Thoracic aorta (tissue), 2 donors: Measurements from ENCODE around the gene KRT81. TPM values are rescaled to one million over a fixed set of nuclear protein-coding genes. Genes with fewer than 3 reads are reported as not detected.

Experiments used
- ATAC-seq: fragments of 150-250 bp; one replicate; pipeline ENCODE4 v1.8.0; 2017; ENCODE audit warnings: low read depth; ENCODE audit not compliant: insufficient number of reproducible peaks, low FRiP score
- DNase-seq: peaks from one replicate; pipeline ENCODE4 v3.0.0-alpha.2; 2020; ENCODE audit warnings: low spot score
- H3K27ac ChIP-seq, 2 donors: fragments of 200-600 bp; sonication (generic); 1 replicate in 1 of 2; 2 replicates in 1 of 2; pipeline ENCODE4 v1.5.1; 2016; ENCODE audit warnings: mild to moderate bottlenecking in 2 of 2, moderate library complexity in 2 of 2
- H3K27me3 ChIP-seq: fragments of 200-600 bp; sonication (generic); replicated peaks from 2 replicates; pipeline ENCODE4 v1.6.0; 2016; ENCODE audit warnings: mild to moderate bottlenecking; ENCODE audit not compliant: insufficient read depth
- H3K36me3 ChIP-seq: fragments of 200-600 bp; sonication (generic); one replicate; pipeline ENCODE4 v1.5.1; 2016
- H3K4me1 ChIP-seq, 2 donors: fragments of 200-600 bp; sonication (generic); 1 replicate in 1 of 2; 2 replicates in 1 of 2; pipeline versions ENCODE4 v1.5.1 to v1.6.0; 2016; ENCODE audit warnings: low read depth in 2 of 2, mild to moderate bottlenecking in 1 of 2; ENCODE audit not compliant: control insufficient read depth in 1 of 2
- H3K4me3 ChIP-seq: fragments of 200-600 bp; sonication (generic); 2 replicates; pipeline ENCODE4 v1.5.1; 2016; ENCODE audit warnings: mild to moderate bottlenecking
- H3K9me3 ChIP-seq: fragments of 200-600 bp; sonication (generic); 2 replicates; pipeline ENCODE4 v1.5.1; 2016
- total RNA-seq, 2 donors: library from RNA; depleted of rRNA; stranded (reverse); fragments of >200 nt; gene quantifications; one replicate each; pipeline versions ENCODE4 v1.1.0 to v1.2.3, GENCODE V29; 2016
- TF ChIP-seq, protein P1 (sequence below): fragments of 200-600 bp; sonication (generic); IDR thresholded peaks from one replicate; pipeline ENCODE4 v1.5.1; 2019; ENCODE audit warnings: antibody characterized with exemption

The KRT81 gene
- total RNA-seq, 2 donors from 2014 or later, result 5.1 TPM; not detected in 1

- Histone ChIP-seq H3K4me1 (no peaks in the 10 kb centered on the region), H3K27ac (no peak overlapping the region), H3K36me3 (no peaks in the 10 kb centered on the region), H3K9me3 (no peaks in the 10 kb centered on the region), H3K27me3 (no peaks in the 10 kb centered on the region), H3K4me3 (no peak overlapping the region)
- ATAC-seq (no peak), DNase-seq (no peak)
- TF ChIP-seq, protein P1, sequence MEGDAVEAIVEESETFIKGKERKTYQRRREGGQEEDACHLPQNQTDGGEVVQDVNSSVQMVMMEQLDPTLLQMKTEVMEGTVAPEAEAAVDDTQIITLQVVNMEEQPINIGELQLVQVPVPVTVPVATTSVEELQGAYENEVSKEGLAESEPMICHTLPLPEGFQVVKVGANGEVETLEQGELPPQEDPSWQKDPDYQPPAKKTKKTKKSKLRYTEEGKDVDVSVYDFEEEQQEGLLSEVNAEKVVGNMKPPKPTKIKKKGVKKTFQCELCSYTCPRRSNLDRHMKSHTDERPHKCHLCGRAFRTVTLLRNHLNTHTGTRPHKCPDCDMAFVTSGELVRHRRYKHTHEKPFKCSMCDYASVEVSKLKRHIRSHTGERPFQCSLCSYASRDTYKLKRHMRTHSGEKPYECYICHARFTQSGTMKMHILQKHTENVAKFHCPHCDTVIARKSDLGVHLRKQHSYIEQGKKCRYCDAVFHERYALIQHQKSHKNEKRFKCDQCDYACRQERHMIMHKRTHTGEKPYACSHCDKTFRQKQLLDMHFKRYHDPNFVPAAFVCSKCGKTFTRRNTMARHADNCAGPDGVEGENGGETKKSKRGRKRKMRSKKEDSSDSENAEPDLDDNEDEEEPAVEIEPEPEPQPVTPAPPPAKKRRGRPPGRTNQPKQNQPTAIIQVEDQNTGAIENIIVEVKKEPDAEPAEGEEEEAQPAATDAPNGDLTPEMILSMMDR, result no peak
These were observed 9.7 kb upstream of the KRT81 start for GRCh38 chr12:52300796-52301691.

DNA sequence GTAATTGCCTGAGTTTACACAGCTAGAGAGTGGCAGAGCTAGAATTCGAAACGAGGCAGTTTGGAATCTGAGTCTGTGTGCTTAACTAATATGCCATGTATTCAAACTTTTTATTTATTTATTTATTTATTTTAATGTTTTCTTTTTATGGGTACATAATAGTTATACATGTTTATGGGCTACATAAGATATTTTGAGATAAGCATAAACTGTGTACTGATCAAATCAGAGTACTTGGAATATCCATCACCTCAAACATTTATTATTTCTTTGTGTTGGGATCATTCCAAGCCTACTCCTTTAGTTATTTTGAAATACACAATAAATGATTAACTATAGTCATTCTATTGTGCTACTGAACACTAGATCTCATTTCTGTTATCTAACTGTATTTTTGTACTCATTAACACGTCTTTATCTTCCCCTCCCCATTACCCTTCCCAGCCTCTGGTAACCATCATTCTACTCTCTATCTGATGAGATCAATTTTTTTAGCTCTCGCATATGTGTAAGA lies 7.4 kb upstream of the KRT81 start:
- ATAC-seq (no peak), DNase-seq (no peak)
- H3K27me3 ChIP-seq, result no peaks in the 10 kb centered on the region
- TF ChIP-seq, protein P1, result no peak
- H3K9me3 ChIP-seq, result no peaks in the 10 kb centered on the region
- H3K27ac ChIP-seq, result no peak overlapping the region
- no peaks in the 10 kb centered on the region for H3K36me3 ChIP-seq
- H3K4me1 ChIP-seq, result no peaks in the 10 kb centered on the region
- no peak overlapping the region for H3K4me3 ChIP-seq

DNA sequence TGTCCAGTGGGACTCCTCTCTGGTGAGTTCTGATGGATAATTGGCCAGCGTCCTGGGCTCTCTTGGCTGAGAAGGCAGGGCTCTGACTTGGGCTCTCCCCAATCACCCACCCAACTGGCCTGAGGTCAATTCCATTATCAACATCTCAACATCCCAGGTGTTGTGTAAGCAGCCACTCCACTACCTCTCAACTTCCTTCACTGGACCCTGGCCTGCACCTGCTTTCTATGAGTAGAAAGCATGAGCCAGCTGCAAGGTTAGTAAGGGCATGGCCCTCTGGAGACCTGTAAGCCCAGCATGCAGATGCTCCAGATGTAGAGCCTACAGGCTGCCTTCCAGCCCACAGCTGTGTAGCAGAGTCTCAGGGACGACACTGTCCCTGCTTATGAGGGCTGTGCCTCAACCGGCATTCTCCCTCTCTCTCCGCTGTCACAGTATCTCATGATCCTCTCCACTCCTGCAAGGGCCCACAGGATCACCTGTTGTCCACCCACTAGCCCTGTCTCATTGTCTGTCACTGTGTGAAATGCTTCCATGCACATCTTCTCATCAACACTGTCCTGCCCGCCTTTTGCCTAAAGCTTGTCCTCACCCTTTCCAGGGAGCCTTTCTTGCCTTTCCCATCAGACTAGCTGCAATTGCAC lies 5.4 kb upstream of the KRT81 start:
- H3K4me3 ChIP-seq, result no peak overlapping the region
- ATAC-seq (no peak), DNase-seq (no peak)
- no peak overlapping the region for H3K27ac ChIP-seq
- no peaks in the 10 kb centered on the region for H3K36me3 ChIP-seq
- TF ChIP-seq, protein P1, result no peak
- H3K9me3 ChIP-seq, result no peaks in the 10 kb centered on the region
- no peaks in the 10 kb centered on the region for H3K4me1 ChIP-seq
- no peaks in the 10 kb centered on the region for H3K27me3 ChIP-seq

DNA sequence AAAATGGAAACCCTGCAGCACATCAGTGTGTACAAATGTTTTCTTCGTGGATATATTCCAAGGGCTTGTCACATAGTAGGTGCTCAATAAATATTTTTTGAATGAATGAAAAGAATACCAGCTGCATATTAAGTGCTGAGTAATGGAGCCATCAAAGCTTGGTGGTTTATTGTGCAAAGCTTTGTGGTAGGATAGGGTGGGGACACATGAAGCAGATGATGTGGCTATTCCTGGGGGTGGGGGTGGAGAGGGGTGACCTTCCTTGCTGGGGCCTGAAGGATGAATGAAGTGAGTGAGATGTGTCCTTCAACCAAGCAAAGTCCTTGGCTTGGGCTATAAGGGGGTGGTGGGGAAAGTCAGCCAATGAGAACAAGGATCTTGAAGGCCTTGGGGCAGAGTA lies 4.3 kb upstream of the KRT81 start:
- Histone ChIP-seq H3K9me3 (no peaks in the 10 kb centered on the region), H3K27me3 (no peaks in the 10 kb centered on the region), H3K27ac (no peak overlapping the region), H3K4me1 (no peaks in the 10 kb centered on the region), H3K4me3 (no peak overlapping the region), H3K36me3 (no peaks in the 10 kb centered on the region)
- DNase-seq (no peak), ATAC-seq (no peak)
- TF ChIP-seq, protein P1, result no peak

- TF ChIP-seq, protein P1, result no peak
- Histone ChIP-seq H3K27ac (no peak overlapping the region), H3K9me3 (no peaks in the 10 kb centered on the region), H3K4me1 (no peaks in the 10 kb centered on the region), H3K27me3 (no peaks in the 10 kb centered on the region), H3K4me3 (no peak overlapping the region), H3K36me3 (no peaks in the 10 kb centered on the region)
- DNase-seq, result no peak
- ATAC-seq, result no peak
These were observed 3.5 kb upstream of the KRT81 start for GRCh38 chr12:52294803-52295202.
